NB4 (cell line): ENCODE measurements around the gene HS3ST3B1.

Experiments used
- DNase-seq: peaks from one replicate; pipeline ENCODE4 v3.0.0; 2010; ENCODE audit warnings: low read depth
- H3K4me3 ChIP-seq: one replicate; pipeline ENCODE4 v1.5.1; 2011; ENCODE audit warnings: mild to moderate bottlenecking, low read depth, low read length, moderate library complexity
- MYC ChIP-seq: IDR thresholded peaks from 2 replicates; pipeline ENCODE4 v1.6.1; 2011; ENCODE audit warnings: low read depth, low read length
- POLR2A ChIP-seq: IDR thresholded peaks from 2 replicates; pipeline ENCODE4 v1.6.1; 2011; ENCODE audit warnings: mild to moderate bottlenecking; ENCODE audit not compliant: insufficient read length; ENCODE audit errors: extremely low read depth
- TF ChIP-seq, protein P1 (sequence below): IDR thresholded peaks from 2 replicates; pipeline ENCODE4 v1.6.1; 2011; ENCODE audit warnings: low read depth, low read length
- TF ChIP-seq, protein P2 (sequence below): IDR thresholded peaks from one replicate; pipeline ENCODE4 v1.5.1; 2012; ENCODE audit warnings: low read depth, low read length

Gene HS3ST3B1

DNA sequence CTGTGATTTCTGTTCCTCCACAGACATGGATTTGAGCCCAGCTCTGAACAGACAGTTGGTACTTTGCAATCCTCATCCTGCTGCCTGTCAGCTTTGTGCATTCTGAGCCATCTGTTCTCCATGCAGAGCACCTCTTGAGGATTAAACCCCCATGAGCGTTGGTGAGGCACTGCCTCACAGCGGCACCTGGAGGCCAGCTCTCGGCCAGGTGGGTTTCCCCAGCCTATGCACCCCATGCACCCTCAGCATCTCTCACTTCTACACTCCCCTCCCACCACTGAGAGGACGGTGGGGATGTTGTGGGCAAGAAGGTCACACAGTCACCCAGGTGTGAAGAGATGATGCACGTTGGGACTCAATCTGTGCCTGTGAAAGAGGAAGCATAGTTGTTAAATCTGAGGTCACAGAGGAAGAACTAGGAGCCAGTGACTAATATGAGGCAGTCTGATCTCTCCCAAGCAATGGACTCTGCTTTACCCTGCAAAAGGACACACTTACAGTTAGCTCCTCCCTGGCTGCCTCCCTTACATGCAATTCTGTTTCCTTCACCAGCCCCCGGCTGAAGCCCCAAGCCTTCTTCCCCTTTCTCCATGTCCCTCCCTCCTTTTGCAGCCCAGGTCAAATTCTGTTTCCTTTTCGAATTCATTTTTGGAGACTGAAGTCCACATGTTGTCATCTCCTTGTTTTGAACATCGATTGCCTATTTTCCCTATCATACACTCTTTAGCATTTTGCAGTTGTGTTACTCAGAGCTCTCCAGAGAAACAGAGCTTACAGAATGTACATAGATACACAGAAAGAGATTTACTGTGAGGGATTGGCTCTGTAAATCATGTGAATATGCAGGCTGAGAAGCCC is 58.5 kb downstream of the HS3ST3B1 start:
- TF ChIP-seq MYC (no peak), POLR2A (no peak)
- TF ChIP-seq, protein P1, sequence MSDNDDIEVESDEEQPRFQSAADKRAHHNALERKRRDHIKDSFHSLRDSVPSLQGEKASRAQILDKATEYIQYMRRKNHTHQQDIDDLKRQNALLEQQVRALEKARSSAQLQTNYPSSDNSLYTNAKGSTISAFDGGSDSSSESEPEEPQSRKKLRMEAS: no peak
- TF ChIP-seq, protein P2, sequence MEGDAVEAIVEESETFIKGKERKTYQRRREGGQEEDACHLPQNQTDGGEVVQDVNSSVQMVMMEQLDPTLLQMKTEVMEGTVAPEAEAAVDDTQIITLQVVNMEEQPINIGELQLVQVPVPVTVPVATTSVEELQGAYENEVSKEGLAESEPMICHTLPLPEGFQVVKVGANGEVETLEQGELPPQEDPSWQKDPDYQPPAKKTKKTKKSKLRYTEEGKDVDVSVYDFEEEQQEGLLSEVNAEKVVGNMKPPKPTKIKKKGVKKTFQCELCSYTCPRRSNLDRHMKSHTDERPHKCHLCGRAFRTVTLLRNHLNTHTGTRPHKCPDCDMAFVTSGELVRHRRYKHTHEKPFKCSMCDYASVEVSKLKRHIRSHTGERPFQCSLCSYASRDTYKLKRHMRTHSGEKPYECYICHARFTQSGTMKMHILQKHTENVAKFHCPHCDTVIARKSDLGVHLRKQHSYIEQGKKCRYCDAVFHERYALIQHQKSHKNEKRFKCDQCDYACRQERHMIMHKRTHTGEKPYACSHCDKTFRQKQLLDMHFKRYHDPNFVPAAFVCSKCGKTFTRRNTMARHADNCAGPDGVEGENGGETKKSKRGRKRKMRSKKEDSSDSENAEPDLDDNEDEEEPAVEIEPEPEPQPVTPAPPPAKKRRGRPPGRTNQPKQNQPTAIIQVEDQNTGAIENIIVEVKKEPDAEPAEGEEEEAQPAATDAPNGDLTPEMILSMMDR: no peak
- DNase-seq: peak; percentile 64
- H3K4me3 ChIP-seq: no peak overlapping the region

DNA sequence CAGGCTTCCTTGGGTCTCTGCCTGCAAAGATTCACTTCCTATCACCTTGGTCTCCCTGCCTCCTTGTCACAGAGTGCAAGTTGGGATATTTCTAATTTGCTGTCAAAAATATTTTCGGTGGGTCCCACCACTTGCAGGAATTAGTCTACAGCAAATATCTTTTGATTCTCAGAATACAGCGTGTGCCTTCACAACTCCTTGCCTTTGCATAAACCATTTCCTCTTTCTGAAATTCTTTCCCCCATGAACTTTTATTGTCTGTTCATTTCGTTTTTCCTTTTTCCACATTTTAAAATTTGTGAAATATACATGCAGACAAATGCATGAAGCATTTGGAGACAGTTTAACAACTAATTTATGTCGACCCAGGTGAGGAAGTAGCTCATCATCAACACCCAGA is 60.0 kb downstream of the HS3ST3B1 start:
- TF ChIP-seq MYC (no peak), POLR2A (no peak)
- TF ChIP-seq, protein P2: no peak
- TF ChIP-seq, protein P1: no peak
- no peak overlapping the region for H3K4me3 ChIP-seq
- DNase-seq: no peak

DNA sequence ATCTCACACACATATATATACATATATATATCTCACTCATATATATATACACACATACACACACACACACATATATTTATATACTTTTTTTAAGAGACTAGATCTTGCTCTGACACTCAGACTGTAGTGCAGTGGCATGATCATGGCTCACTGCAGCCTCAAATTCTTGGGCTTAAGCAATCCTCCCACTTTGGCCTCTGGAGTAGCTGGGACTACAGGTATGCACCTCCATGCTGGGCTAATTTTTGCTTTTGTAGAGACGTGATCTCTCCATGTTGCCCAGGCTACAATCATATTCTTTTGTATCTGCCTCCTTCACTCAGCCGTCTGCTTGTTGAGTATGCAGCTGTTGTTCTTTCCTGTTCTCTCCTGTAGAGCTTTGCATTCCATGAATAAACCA is 60.6 kb downstream of the HS3ST3B1 start:
- H3K4me3 ChIP-seq: no peak overlapping the region
- no peak for TF ChIP-seq POLR2A
- TF ChIP-seq, protein P2: no peak
- TF ChIP-seq, protein P1: no peak
- TF ChIP-seq MYC: no peak
- no peak for DNase-seq

DNA sequence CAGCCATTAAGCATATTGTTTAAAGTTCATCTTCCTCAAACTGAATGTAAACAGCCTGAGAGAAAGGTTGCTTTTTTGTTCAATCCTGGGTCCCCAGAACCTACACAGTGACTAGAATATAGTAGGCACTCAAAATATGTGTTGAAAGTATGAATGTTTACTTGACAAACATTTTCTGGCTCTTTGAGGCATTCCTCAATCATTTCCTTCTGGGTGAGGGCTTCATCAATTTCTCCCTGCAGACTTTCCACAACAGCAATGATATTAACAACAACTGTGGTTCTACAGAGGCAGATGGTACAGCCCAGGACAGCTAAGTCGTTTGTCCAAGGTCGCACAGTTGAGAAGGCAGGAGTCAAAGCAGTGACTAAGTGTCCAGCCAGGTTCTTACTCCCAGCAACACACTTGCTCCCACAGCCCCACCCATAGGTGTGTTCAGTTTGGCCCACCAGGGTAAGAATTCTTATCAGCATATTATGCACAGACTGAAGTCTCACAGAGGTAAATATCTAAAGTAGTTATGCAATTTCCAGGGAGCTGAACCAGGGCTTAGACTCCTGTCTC is 61.1 kb downstream of the HS3ST3B1 start:
- no peak for DNase-seq
- TF ChIP-seq POLR2A: no peak
- TF ChIP-seq, protein P1: no peak
- TF ChIP-seq, protein P2: no peak
- TF ChIP-seq MYC: no peak
- no peak overlapping the region for H3K4me3 ChIP-seq

DNA sequence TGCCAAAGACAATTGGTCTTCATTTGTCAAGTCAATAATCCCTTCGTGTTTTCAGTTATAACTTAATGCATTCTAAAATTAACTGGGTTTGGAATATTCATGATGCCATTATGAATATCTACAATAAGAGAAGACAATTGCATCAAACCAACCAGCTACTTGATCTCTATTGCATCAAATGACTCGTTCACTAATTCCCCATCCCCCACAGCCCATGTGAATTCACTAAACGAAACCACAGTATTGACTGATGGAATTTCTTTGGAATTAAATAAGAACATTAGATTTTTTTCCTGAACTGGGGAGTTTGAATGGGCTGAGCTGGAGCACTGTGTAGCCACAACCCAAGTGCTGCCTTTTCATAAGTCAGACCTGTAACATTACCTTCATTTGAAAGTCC is 65.3 kb downstream of the HS3ST3B1 start:
- no peak for TF ChIP-seq MYC
- TF ChIP-seq, protein P2: no peak
- TF ChIP-seq, protein P1: no peak
- TF ChIP-seq POLR2A: no peak
- no peak for DNase-seq
- H3K4me3 ChIP-seq: no peak overlapping the region
